MCF 10A (cell line): ENCODE measurements around the gene METAP1D. TPM values are rescaled to one million over a fixed set of nuclear protein-coding genes. Genes with fewer than 3 reads are reported as not detected.

ENCODE experiments used
- BruUV-seq: library from RNA; stranded (reverse); fragments of 400-500 nt; replicated peaks from 2 replicates; lab custom pipeline; 2021; lab: Mats Ljungman, UMichigan
- CTCF ChIA-PET: fragments of 300-600 bp; sonication (Branson Sonifier 250); formaldehyde crosslinking; extraction: SDS; loops from one replicate; lab custom pipeline; 2021; ENCODE audit warnings: antibody characterized with exemption, inconsistent platforms; lab: Yijun Ruan, JAX
- POLR2A ChIA-PET: fragments of 300-600, 350-650 bp; sonication (Branson Sonifier 250); formaldehyde crosslinking; extraction: SDS; loops from one replicate; lab custom pipeline; 2020; ENCODE audit warnings: antibody characterized with exemption, inconsistent platforms; lab: Yijun Ruan, JAX
- DNase-seq: peaks from one replicate; pipeline ENCODE4 v3.0.0-alpha.2; 2018; ENCODE audit not compliant: unreplicated experiment
- H3K27ac Mint-ChIP-seq: one replicate; pipeline ENCODE4 v1.8.0; 2022; ENCODE audit warnings: mild to moderate bottlenecking, low read depth, mixed read lengths; ENCODE audit not compliant: unreplicated experiment
- H3K27me3 Mint-ChIP-seq: one replicate; pipeline ENCODE4 v1.8.0; 2022; ENCODE audit warnings: mixed read lengths; ENCODE audit not compliant: insufficient read depth, unreplicated experiment
- H3K36me3 Mint-ChIP-seq: one replicate; pipeline ENCODE4 v1.8.0; 2022; ENCODE audit warnings: mild to moderate bottlenecking, moderate library complexity, mixed read lengths; ENCODE audit not compliant: insufficient read depth, unreplicated experiment
- H3K4me1 Mint-ChIP-seq: one replicate; pipeline ENCODE4 v1.8.0; 2022; ENCODE audit warnings: mixed read lengths; ENCODE audit not compliant: insufficient read depth, unreplicated experiment
- H3K4me3 Mint-ChIP-seq: one replicate; pipeline ENCODE4 v1.8.0; 2022; ENCODE audit warnings: mild to moderate bottlenecking, moderate library complexity, mixed read lengths; ENCODE audit not compliant: unreplicated experiment
- H3K9me3 Mint-ChIP-seq: one replicate; pipeline ENCODE4 v1.8.0; 2022; ENCODE audit warnings: mixed read lengths; ENCODE audit not compliant: unreplicated experiment
- intact Hi-C: fragments of 100-400 bp; cut with micrococcal nuclease; formaldehyde crosslinking; loops from 2 replicates; pipeline ENCODE4 v1.14.1; 2022
- total RNA-seq: library from RNA; stranded (reverse); gene quantifications from 2 replicates; pipeline ENCODE4 v1.2.3, GENCODE V29; 2022
- TF ChIP-seq, protein P1 (sequence below): fragments of 200-600 bp; IDR thresholded peaks from one replicate; pipeline ENCODE4 v1.8.0; 2022; ENCODE audit warnings: antibody characterized with exemption, mild to moderate bottlenecking; ENCODE audit not compliant: unreplicated experiment

METAP1D gene
- total RNA-seq, 1 experiment from 2014 or later = 9.3 TPM

DNA sequence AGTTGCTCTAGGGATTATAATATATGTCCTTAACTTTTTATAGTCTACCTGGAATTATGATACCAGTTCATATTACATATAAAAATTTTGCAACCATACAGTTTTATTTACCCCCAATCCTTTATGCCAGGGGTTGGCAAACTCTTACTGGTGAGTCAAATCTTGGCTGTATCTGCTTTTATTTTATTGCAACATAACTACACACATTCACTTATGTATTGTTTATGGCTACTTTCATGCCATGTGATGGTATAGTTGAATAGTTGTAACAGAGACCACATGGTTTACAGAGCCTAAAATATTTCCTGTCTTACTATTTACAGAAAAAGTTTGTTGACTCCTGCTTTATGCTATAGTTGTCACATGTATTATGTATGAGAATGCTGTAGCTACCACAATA lies 128.7 kb downstream of the METAP1D start:
- no peak overlapping the region for H3K4me3 Mint-ChIP-seq
- H3K27ac Mint-ChIP-seq = no peak overlapping the region
- no peaks in the 10 kb centered on the region for H3K9me3 Mint-ChIP-seq
- peak; percentile 93 for DNase-seq
- H3K4me1 Mint-ChIP-seq = peaks cover 5% of the 10 kb centered on the region
- ChIA-PET CTCF (interaction anchor here (1.0 to 1.4 kb wide), 5 partner anchors 9 to 333 kb away, joined by 3 to 8 read pairs (median 4); partner anchors contain the start of gene DLX2), POLR2A (interaction anchor here (0.8 to 2.7 kb wide), 8 partner anchors 8 to 606 kb away, joined by 3 to 15 read pairs (median 3); partner anchors contain the start of genes CYBRD1 and SLC25A12)
- H3K27me3 Mint-ChIP-seq = no peaks in the 10 kb centered on the region
- intact Hi-C loops = no loop called here
- H3K36me3 Mint-ChIP-seq = peaks cover 6% of the 10 kb centered on the region
- TF ChIP-seq, protein P1, sequence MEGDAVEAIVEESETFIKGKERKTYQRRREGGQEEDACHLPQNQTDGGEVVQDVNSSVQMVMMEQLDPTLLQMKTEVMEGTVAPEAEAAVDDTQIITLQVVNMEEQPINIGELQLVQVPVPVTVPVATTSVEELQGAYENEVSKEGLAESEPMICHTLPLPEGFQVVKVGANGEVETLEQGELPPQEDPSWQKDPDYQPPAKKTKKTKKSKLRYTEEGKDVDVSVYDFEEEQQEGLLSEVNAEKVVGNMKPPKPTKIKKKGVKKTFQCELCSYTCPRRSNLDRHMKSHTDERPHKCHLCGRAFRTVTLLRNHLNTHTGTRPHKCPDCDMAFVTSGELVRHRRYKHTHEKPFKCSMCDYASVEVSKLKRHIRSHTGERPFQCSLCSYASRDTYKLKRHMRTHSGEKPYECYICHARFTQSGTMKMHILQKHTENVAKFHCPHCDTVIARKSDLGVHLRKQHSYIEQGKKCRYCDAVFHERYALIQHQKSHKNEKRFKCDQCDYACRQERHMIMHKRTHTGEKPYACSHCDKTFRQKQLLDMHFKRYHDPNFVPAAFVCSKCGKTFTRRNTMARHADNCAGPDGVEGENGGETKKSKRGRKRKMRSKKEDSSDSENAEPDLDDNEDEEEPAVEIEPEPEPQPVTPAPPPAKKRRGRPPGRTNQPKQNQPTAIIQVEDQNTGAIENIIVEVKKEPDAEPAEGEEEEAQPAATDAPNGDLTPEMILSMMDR = no peak
- BruUV-seq = no TSS peak

GRCh38 chr2:172129404-172129803 lies 129.7 kb downstream of the METAP1D start:
- no TSS peak for BruUV-seq
- TF ChIP-seq, protein P1 = no peak
- no peaks in the 10 kb centered on the region for H3K27me3 Mint-ChIP-seq
- intact Hi-C loops = no loop called here
- peaks cover 5% of the 10 kb centered on the region for H3K4me1 Mint-ChIP-seq
- ChIA-PET POLR2A (interaction anchor here (0.6 to 2.7 kb wide), 6 partner anchors 9 to 548 kb away, joined by 3 to 15 read pairs (median 3); no protein-coding TSS in a partner anchor), CTCF (interaction anchor here (0.6 to 1.6 kb wide), 8 partner anchors 8 to 600 kb away, joined by 3 to 8 read pairs (median 4); partner anchors contain the start of gene DYNC1I2)
- H3K4me3 Mint-ChIP-seq = no peak overlapping the region
- no peak for DNase-seq
- H3K36me3 Mint-ChIP-seq = peaks cover 6% of the 10 kb centered on the region
- H3K9me3 Mint-ChIP-seq = no peaks in the 10 kb centered on the region
- no peak overlapping the region for H3K27ac Mint-ChIP-seq

Other genes starting within 250 kb of the METAP1D start
- 11.5 and 12.5 TPM in 2 replicates for gene SLC25A12, start 105.7 kb upstream of the METAP1D start, total RNA-seq
- gene HAT1, start 77.5 kb upstream of the METAP1D start, total RNA-seq = 40.7 and 41.8 TPM in 2 replicates
- gene DLX1, start 85.6 kb downstream of the METAP1D start, total RNA-seq = 0.77 and 0.81 TPM in 2 replicates
- gene DLX2, start 102.9 kb downstream of the METAP1D start, total RNA-seq = 1.1 and 1.9 TPM in 2 replicates